Sigmoid colon (tissue), 7 donors: Measurements from ENCODE around the gene NCOR1. TPM values are rescaled to one million over a fixed set of nuclear protein-coding genes. Genes with fewer than 3 reads are reported as not detected.

Source experiments
- DNase-seq: peaks from one replicate; pipeline ENCODE4 v3.0.0-alpha.2; 2019
- H3K27ac ChIP-seq, 4 donors: fragments of 200-600 bp; sonication (generic); one replicate each; pipeline ENCODE4 v1.5.1; 2016 to 2019; ENCODE audit warnings: mild to moderate bottlenecking in 1 of 4
- H3K27me3 ChIP-seq, 3 donors: fragments of 200-600 bp; sonication (generic); one replicate each; pipeline ENCODE4 v1.5.1; 2019; ENCODE audit warnings: mild to moderate bottlenecking in 1 of 3
- H3K36me3 ChIP-seq, 4 donors: fragments of 200-600 bp; sonication (generic); one replicate each; pipeline ENCODE4 v1.5.1; 2016 to 2019
- H3K4me1 ChIP-seq, 4 donors: fragments of 200-600 bp; sonication (generic); one replicate each; pipeline ENCODE4 v1.5.1; 2017 to 2019
- H3K4me3 ChIP-seq, 4 donors: fragments of 200-600 bp; sonication (generic); one replicate each; pipeline ENCODE4 v1.5.1; 2017 to 2019; ENCODE audit warnings: mild to moderate bottlenecking in 2 of 4, moderate library complexity in 1 of 4
- H3K9me3 ChIP-seq, 4 donors: fragments of 200-600 bp in 3 of 4; sonication (generic) in 3 of 4; one replicate each; pipeline versions ENCODE4 v1.5.1 to v1.6.1; 2013 to 2019
- CTCF ChIP-seq, 4 experiments: fragments of 450-650 bp in 3 of 4; fragments of 200-600 bp in 1 of 4; IDR thresholded peaks; one replicate each; pipeline ENCODE4 v1.5.1; 2016 to 2019; ENCODE audit warnings: antibody characterized with exemption in 4 of 4, mild to moderate bottlenecking in 3 of 4, moderate library complexity in 2 of 4
- EP300 ChIP-seq, 4 donors: sonication (generic); formaldehyde crosslinking; IDR thresholded peaks; one replicate each; pipeline ENCODE4 v1.6.1; 2017; ENCODE audit warnings: antibody characterized with exemption in 4 of 4
- POLR2A ChIP-seq, 2 donors: fragments of 450-650 bp; IDR thresholded peaks; one replicate each; pipeline ENCODE4 v1.6.1; 2016; ENCODE audit warnings: antibody characterized with exemption in 2 of 2, mild to moderate bottlenecking in 2 of 2, moderate library complexity in 2 of 2
- POLR2AphosphoS5 ChIP-seq, 4 donors: sonication (generic); formaldehyde crosslinking; IDR thresholded peaks; one replicate each; pipeline ENCODE4 v1.6.1; 2017; ENCODE audit warnings: antibody characterized with exemption in 4 of 4
- WGBS, 2 donors: extraction: QIAGEN DNeasy Blood & Tissue Kit; methylation state at CpG; one replicate each; pipeline ENCODE4 v1.1.7; 2013; 5-methylcytosine and 5-hydroxymethylcytosine counted together
- intact Hi-C: fragments of 100-400 bp; cut with DNase I; formaldehyde crosslinking; loops from one replicate; pipeline ENCODE4 v1.15.1; 2023
- polyA plus RNA-seq, 3 donors: library from polyadenylated mRNA; stranded (reverse); fragments of 200-250 nt; gene quantifications; one replicate each; pipeline ENCODE4 v1.2.3, GENCODE V29; 2013
- total RNA-seq, 4 donors: library from RNA; depleted of rRNA; stranded (reverse); fragments of >200 nt; gene quantifications; one replicate each; pipeline ENCODE4 v1.1.0, GENCODE V29; 2016
- donor health status: healthy with polysubstance abuse.
- donor health status: Bipolar disorder and iron deficiency.
- donor health status: healthy.

Gene NCOR1
- total and polyA plus RNA-seq, 7 donors = 25.8 to 160 (median 93.1) TPM

- intact Hi-C loops = no loop called here
- Histone ChIP-seq H3K4me3 (no peak overlapping the region), H3K36me3 (peaks cover 0 to 46% (median 15%) of the 10 kb centered on the region in 4 donors), H3K9me3 (no peaks in the 10 kb centered on the region), H3K4me1 (peaks cover 0 to 29% (median 18%) of the 10 kb centered on the region in 4 donors), H3K27me3 (no peaks in the 10 kb centered on the region), H3K27ac (peak overlapping the region in 1 of 4 donors; percentile 5)
- DNase-seq = no peak
- TF ChIP-seq POLR2AphosphoS5 (IDR thresholded peaks at IDR 0.05) = peak in 1 of 4 donors; percentile 12
- TF ChIP-seq EP300 (IDR thresholded peaks at IDR 0.05) = no peak
- 93 to 97% methylated on average over 4 of the region's 4 CpGs for WGBS, 2 donors
Measured at GRCh38 chr17:16080366-16080765, 135.0 kb downstream of the NCOR1 start.

- H3K36me3 ChIP-seq = peaks cover 4 to 86% (median 29%) of the 10 kb centered on the region in 4 donors
- H3K9me3 ChIP-seq = no peaks in the 10 kb centered on the region
- intact Hi-C loops = no loop called here
- no peaks in the 10 kb centered on the region for H3K27me3 ChIP-seq
- TF ChIP-seq CTCF (IDR thresholded peaks at IDR 0.05) (no peak), POLR2A (IDR thresholded peaks at IDR 0.05) (peak in 1 of 2 donors; percentile 4), EP300 (IDR thresholded peaks at IDR 0.05) (no peak), POLR2AphosphoS5 (IDR thresholded peaks at IDR 0.05) (no peak)
- H3K4me3 ChIP-seq = no peak overlapping the region
- WGBS, 2 donors = 89 to 94% methylated on average over 5 of the region's 5 CpGs
- no peak overlapping the region for H3K27ac ChIP-seq
- no peaks in the 10 kb centered on the region for H3K4me1 ChIP-seq
- no peak for DNase-seq
Measured at GRCh38 chr17:16075949-16076348, 139.4 kb downstream of the NCOR1 start.

- Histone ChIP-seq H3K36me3 (peaks cover 15 to 89% (median 37%) of the 10 kb centered on the region in 4 donors), H3K4me1 (no peaks in the 10 kb centered on the region), H3K27ac (no peak overlapping the region), H3K9me3 (no peaks in the 10 kb centered on the region), H3K4me3 (no peak overlapping the region), H3K27me3 (no peaks in the 10 kb centered on the region)
- intact Hi-C loops = no loop called here
- DNase-seq = no peak
- TF ChIP-seq EP300 (IDR thresholded peaks at IDR 0.05) = no peak
- no peak for TF ChIP-seq POLR2AphosphoS5 (IDR thresholded peaks at IDR 0.05)
- TF ChIP-seq CTCF (IDR thresholded peaks at IDR 0.05) = no peak
- no peak for TF ChIP-seq POLR2A (IDR thresholded peaks at IDR 0.05)
- 86 to 96% methylated on average over 3 of the region's 3 CpGs for WGBS, 2 donors
Measured at GRCh38 chr17:16074423-16074822, 140.9 kb downstream of the NCOR1 start.

GRCh38 chr17:16073845-16074244 lies 141.5 kb downstream of the NCOR1 start:
- intact Hi-C loops = no loop called here
- no peak for DNase-seq
- no peaks in the 10 kb centered on the region for H3K9me3 ChIP-seq
- TF ChIP-seq EP300 (IDR thresholded peaks at IDR 0.05) (no peak), CTCF (IDR thresholded peaks at IDR 0.05) (no peak)
- no peaks in the 10 kb centered on the region for H3K27me3 ChIP-seq
- no peaks in the 10 kb centered on the region for H3K4me1 ChIP-seq
- 96 to 97% methylated on average over 4 of the region's 4 CpGs for WGBS, 2 donors
- no peak overlapping the region for H3K4me3 ChIP-seq
- H3K27ac ChIP-seq = no peak overlapping the region
- peaks cover 16 to 89% (median 40%) of the 10 kb centered on the region in 4 donors for H3K36me3 ChIP-seq

GRCh38 chr17:16072031-16072430 lies 143.3 kb downstream of the NCOR1 start:
- Histone ChIP-seq H3K4me1 (peaks cover 0 to 15% (median 2%) of the 10 kb centered on the region in 4 donors), H3K36me3 (peaks cover 16 to 86% (median 35%) of the 10 kb centered on the region in 4 donors), H3K27me3 (no peaks in the 10 kb centered on the region), H3K27ac (no peak overlapping the region), H3K4me3 (no peak overlapping the region), H3K9me3 (no peaks in the 10 kb centered on the region)
- TF ChIP-seq POLR2AphosphoS5 (IDR thresholded peaks at IDR 0.05) (no peak), EP300 (IDR thresholded peaks at IDR 0.05) (no peak), POLR2A (IDR thresholded peaks at IDR 0.05) (no peak), CTCF (IDR thresholded peaks at IDR 0.05) (no peak)
- intact Hi-C loops = no loop called here
- whole genome bisulfite sequencing, 2 donors = 90 to 97% methylated on average over 1 of the region's 1 CpG
- DNase-seq = no peak
